Aorta (tissue), 5 donors: ENCODE results near the gene KCNK7. TPM values are rescaled to one million over a fixed set of nuclear protein-coding genes. Genes with fewer than 3 reads are reported as not detected.

Source experiments
- ATAC-seq: fragments of 200-7000 bp; cut with Tn5 transposase; one replicate; pipeline ENCODE4 v1.9.1; 2022; ENCODE audit warnings: moderate library complexity; ENCODE audit not compliant: low FRiP score
- DNase-seq, 2 donors: peaks; one replicate each; pipeline ENCODE4 v3.0.0-alpha.2; 2020
- H3K27ac ChIP-seq, 2 donors: one replicate each; pipeline ENCODE4 v1.5.1; 2013; ENCODE audit warnings: low read length in 2 of 2, mild to moderate bottlenecking in 2 of 2, moderate library complexity in 2 of 2, control low read depth in 1 of 2, inconsistent platforms in 1 of 2, low read depth in 1 of 2
- H3K27me3 ChIP-seq, 2 donors: one replicate each; pipeline ENCODE4 v1.6.1; 2013; ENCODE audit warnings: control low read depth in 1 of 2, low read length in 1 of 2, mild to moderate bottlenecking in 1 of 2, moderate library complexity in 1 of 2; ENCODE audit not compliant: insufficient read depth in 2 of 2, control insufficient read depth in 1 of 2
- H3K36me3 ChIP-seq, 2 donors: one replicate each; pipeline ENCODE4 v1.6.1; 2013; ENCODE audit warnings: control low read depth in 1 of 2, low read length in 1 of 2, mild to moderate bottlenecking in 1 of 2; ENCODE audit not compliant: insufficient read depth in 2 of 2, control insufficient read depth in 1 of 2
- H3K4me1 ChIP-seq, 2 donors: one replicate each; pipeline ENCODE4 v1.6.1; 2013; ENCODE audit warnings: low read length in 2 of 2, control low read depth in 1 of 2, mild to moderate bottlenecking in 1 of 2, moderate library complexity in 1 of 2; ENCODE audit not compliant: insufficient read depth in 2 of 2, control insufficient read depth in 1 of 2
- H3K4me3 ChIP-seq, 2 donors: one replicate each; pipeline ENCODE4 v1.5.1; 2013; ENCODE audit warnings: low read length in 2 of 2, control low read depth in 1 of 2, mild to moderate bottlenecking in 1 of 2
- H3K9me3 ChIP-seq: one replicate; pipeline ENCODE4 v1.6.1; 2013; ENCODE audit warnings: mild to moderate bottlenecking, low read length; ENCODE audit not compliant: control insufficient read depth
- WGBS, 2 donors: extraction: QIAGEN DNeasy Blood & Tissue Kit; methylation state at CpG; one replicate each; pipeline ENCODE4 v1.1.7; 2013; 5-methylcytosine and 5-hydroxymethylcytosine counted together
- intact Hi-C, 2 donors: fragments of 100-400 bp; cut with DNase I; formaldehyde crosslinking; loops; one replicate each; pipeline versions ENCODE4 v1.14.2 to v1.15.0; 2022
- polyA plus RNA-seq, 2 donors: library from polyadenylated mRNA; stranded (reverse); fragments of 200-250 nt; gene quantifications; one replicate each; pipeline ENCODE4 v1.2.3, GENCODE V29; 2013
- total RNA-seq, 2 donors: library from RNA; stranded (reverse); fragmentation: NEBNext Ultra II Directional; extraction: Animal tissue kit (Norgen Biotek cat#: 25700); gene quantifications; one replicate each; pipeline ENCODE4 v1.2.1, GENCODE V29; 2021
- donor health status: healthy with polysubstance abuse.
- donor health status: Bipolar disorder and iron deficiency.
- donor health status: DM: no; HTN: no; CAD: no.
- donor health status: DM: no; HTN: no; CAD: no.
- donor health status: DM: yes; HTN: yes; CAD: no.

KCNK7 gene
- total and polyA plus RNA-seq, 4 donors = 0.93 to 7.3 (median 1.3) TPM; not detected in 1

DNA sequence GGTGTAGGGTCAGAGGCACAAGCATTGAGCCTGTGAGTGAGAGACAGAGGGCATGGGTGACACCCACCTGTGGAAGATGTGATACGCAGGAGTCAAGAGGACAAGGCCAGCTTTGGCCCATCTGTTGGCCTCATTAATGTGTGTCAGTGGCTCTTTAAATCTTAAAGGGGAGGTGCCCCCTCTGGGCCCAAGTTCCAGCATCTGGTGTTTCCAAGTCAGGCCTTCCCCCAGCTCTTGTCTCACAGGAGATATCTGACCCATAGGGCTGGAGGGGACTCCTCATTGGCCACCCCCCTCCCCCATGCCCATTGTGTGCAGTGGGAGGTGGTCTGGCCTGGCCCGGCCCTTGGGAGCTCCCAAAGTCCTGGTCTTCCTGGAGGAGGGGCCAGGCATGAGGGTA lies 8.9 kb downstream of the KCNK7 start:
- intact Hi-C loops = no loop called here
- peak overlapping the region in 1 of 2 donors; percentile 50 for H3K27ac ChIP-seq
- no peak overlapping the region for H3K4me3 ChIP-seq
- no peak for DNase-seq
- H3K27me3 ChIP-seq = no peaks in the 10 kb centered on the region
- peaks cover 0 to 2% of the 10 kb centered on the region in 2 donors for H3K4me1 ChIP-seq
- H3K9me3 ChIP-seq = no peaks in the 10 kb centered on the region
- WGBS, 2 donors = 50 to 64% methylated on average over 2 of the region's 2 CpGs
- peaks cover 2 to 10% of the 10 kb centered on the region in 2 donors for H3K36me3 ChIP-seq
- ATAC-seq = peak; percentile 17

DNA sequence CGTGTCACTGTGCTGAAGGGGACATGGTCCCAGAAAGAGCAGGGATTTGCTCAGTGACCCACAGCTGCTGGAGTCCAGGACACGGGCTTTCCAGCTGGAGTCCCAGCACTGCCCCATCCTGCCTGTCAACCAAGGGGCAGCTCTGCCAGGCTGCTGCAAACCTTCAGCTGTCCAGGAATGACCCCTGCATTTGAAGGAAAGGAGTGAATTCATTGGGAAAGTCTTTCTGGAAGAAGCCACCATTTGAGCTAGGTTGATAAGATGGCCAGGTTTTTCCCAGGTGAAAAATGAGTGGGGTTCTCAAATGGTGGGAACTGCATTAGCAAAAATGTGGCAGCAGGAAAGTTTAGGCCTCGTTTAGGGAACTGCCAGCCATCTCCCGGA lies 9.4 kb downstream of the KCNK7 start:
- H3K27ac ChIP-seq = no peak overlapping the region
- H3K4me1 ChIP-seq = peaks cover 0 to 2% of the 10 kb centered on the region in 2 donors
- ATAC-seq = no peak
- peaks cover 5 to 10% of the 10 kb centered on the region in 2 donors for H3K36me3 ChIP-seq
- intact Hi-C loops = no loop called here
- H3K9me3 ChIP-seq = no peaks in the 10 kb centered on the region
- no peak overlapping the region for H3K4me3 ChIP-seq
- no peaks in the 10 kb centered on the region for H3K27me3 ChIP-seq
- no peak for DNase-seq
- 54 to 60% methylated on average over 4 of the region's 4 CpGs for WGBS, 2 donors

DNA sequence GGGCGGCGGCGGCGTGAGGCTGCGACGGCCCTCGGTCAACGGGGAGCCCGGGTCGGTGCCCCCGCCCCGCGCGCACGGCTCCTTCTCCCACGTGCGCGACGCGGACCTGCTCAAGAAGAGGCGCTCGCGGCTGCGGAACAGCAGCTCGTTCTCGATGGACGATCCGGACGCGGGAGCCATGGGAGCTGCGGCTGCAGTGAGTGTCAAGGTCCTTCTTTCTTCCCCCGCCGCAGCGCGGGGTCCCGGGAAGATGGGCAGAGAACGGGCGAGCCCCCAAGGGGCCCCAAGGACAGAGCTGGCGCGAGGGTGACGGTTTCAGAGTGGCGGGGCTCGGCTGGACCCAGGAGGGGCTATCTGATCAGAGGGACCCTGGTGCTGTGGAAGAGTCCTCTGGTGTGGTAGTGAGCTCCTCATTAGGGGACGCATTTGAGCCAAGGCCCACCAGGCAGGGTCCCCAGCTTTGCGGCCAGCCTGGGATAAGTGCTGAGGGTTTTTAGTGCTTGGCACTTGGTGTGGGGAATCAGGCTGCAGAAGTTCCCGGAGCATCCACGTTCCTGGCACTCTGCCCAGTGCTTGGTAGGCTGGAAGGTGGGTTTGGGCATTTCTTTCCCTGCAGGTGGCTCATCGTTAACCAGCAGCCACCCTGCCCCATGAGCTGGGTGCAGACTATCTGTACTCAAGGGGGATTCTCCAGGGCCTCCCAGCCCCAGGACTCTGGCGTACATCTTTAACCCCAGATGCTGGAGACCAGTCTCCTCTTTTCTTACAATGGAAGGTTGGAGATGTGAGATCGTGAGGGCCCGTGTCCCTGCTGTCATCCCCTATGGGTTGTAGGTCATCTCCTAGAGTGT lies 10.0 kb downstream of the KCNK7 start:
- Histone ChIP-seq H3K27me3 (no peaks in the 10 kb centered on the region), H3K36me3 (peaks cover 5 to 14% of the 10 kb centered on the region in 2 donors), H3K9me3 (no peaks in the 10 kb centered on the region), H3K4me3 (no peak overlapping the region), H3K27ac (no peak overlapping the region), H3K4me1 (peaks cover 0 to 2% of the 10 kb centered on the region in 2 donors)
- no peak for ATAC-seq
- 75 to 76% methylated on average over 50 to 51 of the region's 51 CpGs for WGBS, 2 donors
- DNase-seq = no peak
- intact Hi-C loops = no loop called here

DNA sequence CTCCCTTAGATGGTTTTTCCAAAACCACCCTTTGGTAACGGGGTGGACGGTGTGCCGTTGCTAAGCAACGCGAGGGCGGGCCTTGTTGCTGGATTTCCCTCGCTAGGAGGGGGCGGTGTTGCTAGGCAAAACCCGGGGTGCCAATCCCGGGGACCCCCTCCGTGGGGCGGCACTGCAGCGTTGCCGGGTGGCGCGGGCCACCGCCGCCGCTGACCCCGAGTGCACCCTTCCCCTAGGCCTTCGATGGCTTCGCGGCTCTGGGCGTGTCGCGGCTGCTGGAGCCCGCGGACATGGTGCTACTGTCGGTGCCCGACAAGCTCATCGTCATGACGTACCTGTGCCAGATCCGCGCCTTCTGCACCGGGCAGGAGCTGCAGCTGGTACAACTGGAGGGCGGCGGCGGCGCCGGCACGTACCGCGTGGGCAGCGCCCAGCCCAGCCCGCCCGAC lies 10.9 kb downstream of the KCNK7 start:
- WGBS, 2 donors = 75 to 77% methylated on average over 44 to 46 of the region's 46 CpGs
- no peak for DNase-seq
- ATAC-seq = no peak
- no peaks in the 10 kb centered on the region for H3K9me3 ChIP-seq
- H3K4me1 ChIP-seq = peaks cover 0 to 2% of the 10 kb centered on the region in 2 donors
- intact Hi-C loops = no loop called here
- no peaks in the 10 kb centered on the region for H3K27me3 ChIP-seq
- no peak overlapping the region for H3K27ac ChIP-seq
- peaks cover 5 to 10% of the 10 kb centered on the region in 2 donors for H3K36me3 ChIP-seq
- H3K4me3 ChIP-seq = no peak overlapping the region

DNA sequence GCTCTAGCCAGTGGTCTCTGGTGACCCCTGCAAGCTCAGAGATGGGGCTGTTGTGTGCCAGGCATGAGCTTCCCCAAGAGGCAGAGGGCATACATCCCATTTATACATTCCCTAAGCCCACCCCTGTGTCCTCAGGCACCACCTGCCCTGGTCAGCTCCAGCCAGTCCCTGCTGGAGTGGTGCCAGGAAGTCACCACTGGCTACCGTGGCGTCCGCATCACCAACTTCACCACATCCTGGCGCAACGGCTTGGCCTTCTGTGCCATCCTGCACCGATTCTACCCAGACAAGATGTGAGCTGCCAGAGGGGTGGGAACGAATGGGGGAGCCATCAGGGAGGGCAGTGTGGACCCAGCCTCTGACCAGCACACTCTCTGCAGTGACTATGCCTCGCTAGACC lies 11.5 kb downstream of the KCNK7 start:
- Histone ChIP-seq H3K36me3 (peaks cover 5 to 10% of the 10 kb centered on the region in 2 donors), H3K4me3 (no peak overlapping the region), H3K9me3 (no peaks in the 10 kb centered on the region), H3K27me3 (no peaks in the 10 kb centered on the region), H3K27ac (no peak overlapping the region), H3K4me1 (peaks cover 0 to 2% of the 10 kb centered on the region in 2 donors)
- ATAC-seq (no peak), DNase-seq (no peak)
- intact Hi-C loops = no loop called here
- WGBS, 2 donors = 76 to 79% methylated on average over 8 of the region's 8 CpGs

DNA sequence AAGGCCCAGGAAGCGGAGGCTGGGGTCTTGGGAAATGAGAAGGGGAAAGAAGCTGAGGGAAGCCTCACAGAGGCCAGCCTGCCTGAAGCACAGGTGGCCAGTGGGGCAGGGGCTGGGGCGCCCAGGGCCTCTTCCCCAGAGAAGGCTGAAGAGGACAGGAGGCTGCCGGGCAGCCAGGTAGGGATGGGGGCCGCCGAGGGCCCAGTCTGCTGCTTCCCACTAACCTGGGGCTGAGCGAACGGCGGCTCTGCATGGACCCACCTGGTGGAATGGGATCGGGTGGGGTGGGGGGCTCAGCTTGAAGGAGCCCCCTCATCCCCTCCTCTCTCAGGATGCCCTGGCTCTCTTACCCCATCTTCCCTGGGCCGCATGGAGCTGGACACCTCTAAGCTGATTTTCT lies 12.0 kb downstream of the KCNK7 start:
- intact Hi-C loops = no loop called here
- no peak overlapping the region for H3K4me3 ChIP-seq
- DNase-seq (peak in 1 of 2 donors; percentile 78), ATAC-seq (no peak)
- peaks cover 0 to 2% of the 10 kb centered on the region in 2 donors for H3K4me1 ChIP-seq
- no peaks in the 10 kb centered on the region for H3K9me3 ChIP-seq
- peaks cover 5 to 10% of the 10 kb centered on the region in 2 donors for H3K36me3 ChIP-seq
- whole genome bisulfite sequencing, 2 donors = 87% methylated on average over 10 of the region's 10 CpGs
- H3K27me3 ChIP-seq = no peaks in the 10 kb centered on the region
- H3K27ac ChIP-seq = no peak overlapping the region

DNA sequence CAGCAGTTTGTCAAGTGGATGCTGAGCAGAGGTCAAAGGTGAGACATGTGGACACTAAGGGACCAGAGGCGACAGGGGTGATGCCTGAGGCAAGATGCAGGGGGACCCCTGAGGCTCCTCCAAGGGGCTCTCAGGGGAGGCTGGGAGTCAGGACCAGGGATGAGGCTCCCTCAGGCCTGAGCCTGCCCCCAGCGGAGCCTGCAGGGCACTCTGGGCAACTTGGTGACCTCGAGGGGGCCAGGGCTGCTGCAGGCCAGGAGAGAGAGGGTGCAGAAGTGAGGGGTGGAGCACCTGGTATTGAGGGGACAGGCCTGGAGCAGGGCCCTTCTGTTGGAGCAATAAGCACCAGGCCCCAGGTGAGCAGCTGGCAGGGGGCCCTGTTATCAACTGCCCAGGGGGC lies 13.7 kb downstream of the KCNK7 start:
- no peak overlapping the region for H3K27ac ChIP-seq
- WGBS, 2 donors = 76 to 84% methylated on average over 3 of the region's 3 CpGs
- peaks cover 5 to 10% of the 10 kb centered on the region in 2 donors for H3K36me3 ChIP-seq
- intact Hi-C loops = no loop called here
- H3K9me3 ChIP-seq = no peaks in the 10 kb centered on the region
- ATAC-seq (no peak), DNase-seq (no peak)
- no peaks in the 10 kb centered on the region for H3K27me3 ChIP-seq
- no peaks in the 10 kb centered on the region for H3K4me1 ChIP-seq
- no peak overlapping the region for H3K4me3 ChIP-seq

DNA sequence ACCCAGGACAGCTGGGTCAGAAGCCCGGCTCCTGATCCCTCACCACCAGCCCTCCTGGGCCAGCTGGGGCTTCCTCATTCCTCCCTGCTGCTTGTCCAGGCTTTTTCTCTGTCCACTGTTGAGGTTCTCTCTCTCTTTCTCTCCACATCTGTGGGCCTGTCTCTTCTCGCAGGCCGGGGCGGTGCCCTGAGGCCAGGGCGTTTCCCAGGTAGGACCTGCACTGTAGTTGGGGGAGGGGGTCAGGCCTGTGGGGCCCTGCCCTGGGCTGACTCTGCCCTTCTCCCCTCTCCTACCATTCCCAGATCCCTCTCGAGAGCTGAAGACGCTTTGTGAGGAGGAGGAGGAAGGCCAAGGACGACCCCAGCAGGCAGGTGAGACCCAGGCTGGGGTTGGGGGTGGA lies 14.8 kb downstream of the KCNK7 start:
- Histone ChIP-seq H3K36me3 (peaks cover 5 to 10% of the 10 kb centered on the region in 2 donors), H3K4me3 (no peak overlapping the region), H3K27me3 (no peaks in the 10 kb centered on the region), H3K9me3 (no peaks in the 10 kb centered on the region), H3K4me1 (no peaks in the 10 kb centered on the region), H3K27ac (no peak overlapping the region)
- intact Hi-C loops = no loop called here
- ATAC-seq (no peak), DNase-seq (no peak)
- 88% methylated on average over 6 to 8 of the region's 8 CpGs for WGBS, 2 donors
